B cell (primary cell): Measurements from ENCODE around the gene QRFP. TPM values are rescaled to one million over a fixed set of nuclear protein-coding genes. Genes with fewer than 3 reads are reported as not detected.

Source experiments
- ATAC-seq: fragments of 200-7000 bp; cut with Tn5 transposase; one replicate; pipeline ENCODE4 v1.10.0; 2021; ENCODE audit warnings: low read depth, mild to moderate bottlenecking, moderate number of reproducible peaks, moderate library complexity
- CTCF ChIA-PET: fragments of 350-600 bp; sonication (Branson Sonifier 250); formaldehyde crosslinking; loops from one replicate; lab custom pipeline; 2021; ENCODE audit warnings: antibody characterized with exemption, inconsistent platforms; lab: Charles Lee
- POLR2A ChIA-PET: fragments of 350-600 bp; sonication (Branson Sonifier 250); formaldehyde crosslinking; loops from one replicate; lab custom pipeline; 2021; ENCODE audit warnings: antibody characterized with exemption; lab: Charles Lee
- DNase-seq: peaks from one replicate; pipeline ENCODE4 v3.0.0; 2013
- H2AFZ ChIP-seq: 2 replicates; pipeline ENCODE4 v1.6.1; 2012; ENCODE audit warnings: mild to moderate bottlenecking, low read depth, low read length; ENCODE audit not compliant: insufficient read depth, poor library complexity, severe bottlenecking
- H3K27ac ChIP-seq, 2 donors: 1 replicate in 1 of 2; 2 replicates in 1 of 2; pipeline ENCODE4 v1.5.1; 2012 to 2013; ENCODE audit warnings: low read length in 2 of 2, mild to moderate bottlenecking in 2 of 2, moderate library complexity in 1 of 2
- H3K27me3 ChIP-seq, 4 experiments: fragments of 200-600 bp in 1 of 4; sonication (generic) in 1 of 4; replicated peaks in 1 of 4; 1 replicate in 2 of 4; 2 replicates in 2 of 4; pipeline versions ENCODE4 v1.6.1 to v1.7.0; 2013 to 2016; ENCODE audit warnings: low read length in 3 of 4, mild to moderate bottlenecking in 2 of 4, mixed read lengths in 1 of 4, moderate library complexity in 1 of 4; ENCODE audit not compliant: insufficient read depth in 4 of 4, control insufficient read depth in 3 of 4; ENCODE audit errors: control extremely low read depth in 1 of 4
- H3K36me3 ChIP-seq, 2 experiments: replicated peaks in 1 of 2; 1 replicate in 1 of 2; 2 replicates in 1 of 2; pipeline versions ENCODE4 v1.6.1 to v1.7.1; 2013; ENCODE audit warnings: low read length in 1 of 2; ENCODE audit not compliant: insufficient read depth in 2 of 2, control insufficient read depth in 1 of 2; ENCODE audit errors: control extremely low read depth in 1 of 2, extremely low read depth in 1 of 2
- H3K4me1 ChIP-seq, 2 donors: fragments of 200-600 bp in 1 of 2; sonication (generic) in 1 of 2; 1 replicate in 1 of 2; 2 replicates in 1 of 2; pipeline versions ENCODE4 v1.5.1 to v1.6.1; 2013 to 2017; ENCODE audit warnings: low read length in 2 of 2; ENCODE audit not compliant: control insufficient read depth in 2 of 2, insufficient read depth in 2 of 2
- H3K4me2 ChIP-seq: replicated peaks from 2 replicates; pipeline ENCODE3; 2012; ENCODE audit warnings: mild to moderate bottlenecking, low read depth, low read length; ENCODE audit not compliant: poor library complexity, severe bottlenecking
- H3K4me3 ChIP-seq, 5 experiments: fragments of 200-600 bp in 1 of 5; sonication (generic) in 1 of 5; 1 replicate in 3 of 5; 2 replicates in 2 of 5; pipeline versions ENCODE4 v1.5.1 to v1.7.0; 2011 to 2016; ENCODE audit warnings: low read length in 4 of 5, mild to moderate bottlenecking in 4 of 5, low read depth in 2 of 5, control low read depth in 1 of 5, moderate library complexity in 1 of 5; ENCODE audit not compliant: insufficient read depth in 1 of 5; ENCODE audit errors: control extremely low read depth in 1 of 5, extremely low read depth in 1 of 5
- H3K79me2 ChIP-seq: fragments of 200-600 bp; sonication (generic); one replicate; pipeline ENCODE4 v1.6.0; 2016; ENCODE audit warnings: low read length; ENCODE audit not compliant: control insufficient read depth, insufficient read depth
- H3K9ac ChIP-seq: fragments of 200-600 bp; sonication (generic); 2 replicates; pipeline ENCODE4 v1.6.1; 2017; ENCODE audit warnings: mild to moderate bottlenecking, low read length, moderate library complexity
- H3K9me3 ChIP-seq, 3 donors: one replicate each; pipeline versions ENCODE4 v1.6.1 to v1.7.1; 2013; ENCODE audit warnings: low read length in 2 of 3; ENCODE audit not compliant: control insufficient read depth in 2 of 3, insufficient read depth in 1 of 3; ENCODE audit errors: control extremely low read depth in 1 of 3
- H4K20me1 ChIP-seq: 2 replicates; pipeline ENCODE4 v1.6.0; 2012; ENCODE audit warnings: mild to moderate bottlenecking, low read length; ENCODE audit not compliant: insufficient read depth, control insufficient read depth, poor library complexity, severe bottlenecking
- H3K27ac Mint-ChIP-seq: one replicate; pipeline ENCODE4 v1.8.0; 2021; ENCODE audit warnings: mixed read lengths
- H3K27me3 Mint-ChIP-seq: one replicate; pipeline ENCODE4 v1.8.0; 2021; ENCODE audit warnings: mixed read lengths
- H3K4me1 Mint-ChIP-seq: one replicate; pipeline ENCODE4 v1.8.0; 2021; ENCODE audit warnings: mixed read lengths
- H3K4me3 Mint-ChIP-seq: one replicate; pipeline ENCODE4 v1.8.0; 2021; ENCODE audit warnings: mixed read lengths
- H3K9me3 Mint-ChIP-seq: one replicate; pipeline ENCODE4 v1.8.0; 2022; ENCODE audit warnings: mixed read lengths; ENCODE audit not compliant: insufficient read depth
- EZH2 ChIP-seq: IDR thresholded peaks from 2 replicates; pipeline ENCODE4 v1.6.1; 2012; ENCODE audit warnings: borderline replicate concordance, low read depth, mild to moderate bottlenecking, moderate library complexity, low read length; ENCODE audit not compliant: insufficient read depth, poor library complexity, severe bottlenecking
- WGBS: methylation state at CpG from one replicate; pipeline ENCODE4 v1.1.5; 2013; ENCODE audit warnings: missing lambda C conversion rate; ENCODE audit not compliant: insufficient coverage; 5-methylcytosine and 5-hydroxymethylcytosine counted together
- intact Hi-C: fragments of 100-400 bp; cut with micrococcal nuclease; formaldehyde crosslinking; loops from one replicate; pipeline ENCODE4 v1.10.0; 2022
- polyA plus RNA-seq: library from polyadenylated mRNA; depleted of rRNA; stranded (reverse); fragments of >200 nt; gene quantifications from 2 replicates; pipeline ENCODE4 v1.2.3, GENCODE V29; 2012
- total RNA-seq, 2 donors: library from RNA; stranded (reverse); fragments of 120-200 nt in 1 of 2; gene quantifications; 1 replicate in 1 of 2; 2 replicates in 1 of 2; pipeline versions ENCODE4 v1.2.3 to v1.2.4, GENCODE V29; 2013 to 2022
- TF ChIP-seq, protein P1 (sequence below): fragments of 200-600 bp; IDR thresholded peaks from one replicate; pipeline ENCODE4 v1.8.0; 2022; ENCODE audit warnings: antibody characterized with exemption, mild to moderate bottlenecking

QRFP gene
- total and polyA plus RNA-seq, 2 donors (not counting 1 experiment from before 2014, with no cell fraction given), result 0.07 TPM; not detected in 1

DNA sequence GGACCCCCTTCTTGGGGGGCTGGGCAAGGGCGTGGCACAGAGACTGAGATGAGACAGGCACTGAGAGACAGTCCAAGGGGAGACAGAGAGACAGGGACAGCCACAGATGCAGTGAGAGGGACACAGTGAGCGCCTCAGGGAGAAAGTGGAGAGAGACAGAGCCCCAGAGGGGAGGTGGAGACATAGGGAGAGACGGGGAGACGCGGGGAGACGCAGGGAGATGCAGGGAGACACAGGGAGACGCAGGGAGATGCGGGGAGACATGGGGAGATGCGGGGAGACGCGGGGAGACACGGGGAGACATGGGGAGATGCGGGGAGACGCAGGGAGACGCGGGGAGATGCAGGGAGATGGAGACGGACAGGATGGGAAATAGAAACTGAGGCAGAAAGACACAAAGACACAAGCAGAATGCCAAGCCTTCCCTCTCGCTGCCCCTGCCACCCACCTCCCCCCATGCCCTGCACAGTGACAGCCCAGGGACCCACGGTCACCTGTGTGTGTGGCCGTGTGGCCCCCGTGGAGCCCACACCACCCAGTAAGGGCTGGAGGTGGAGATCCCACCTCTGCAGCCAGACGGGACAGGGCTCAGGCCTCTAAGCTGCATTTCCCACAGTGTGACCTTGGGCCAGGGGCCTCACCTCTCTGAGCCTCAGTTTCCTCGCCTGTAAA is 33.7 kb upstream of the QRFP start:
- Mint-ChIP-seq H3K4me3 (no peak overlapping the region), H3K9me3 (no peaks in the 10 kb centered on the region), H3K27ac (peak overlapping the region; percentile 10), H3K27me3 (peaks cover 41% of the 10 kb centered on the region), H3K4me1 (peaks cover 20% of the 10 kb centered on the region)
- intact Hi-C loops, result no loop called here
- H3K79me2 ChIP-seq, result no peaks in the 10 kb centered on the region
- H3K9me3 ChIP-seq, result peaks cover 0 to 3% (median 0%) of the 10 kb centered on the region in 3 donors
- peaks cover 0 to 7% of the 10 kb centered on the region in 2 donors for H3K4me1 ChIP-seq
- no peak overlapping the region for H2AFZ ChIP-seq
- no peak for DNase-seq
- no peak overlapping the region for H3K4me2 ChIP-seq
- H4K20me1 ChIP-seq, result no peaks in the 10 kb centered on the region
- no peak overlapping the region for H3K9ac ChIP-seq
- WGBS, result 86% methylated on average over 12 of the region's 23 CpGs
- H3K36me3 ChIP-seq, result no peaks in the 10 kb centered on the region
- no peak overlapping the region for H3K4me3 ChIP-seq
- peaks cover 0 to 31% (median 14%) of the 10 kb centered on the region in 4 experiments for H3K27me3 ChIP-seq
- ChIA-PET CTCF (no interaction called here), POLR2A (no interaction called here)
- ATAC-seq, result no peak
- TF ChIP-seq EZH2, result no peak
- TF ChIP-seq, protein P1, sequence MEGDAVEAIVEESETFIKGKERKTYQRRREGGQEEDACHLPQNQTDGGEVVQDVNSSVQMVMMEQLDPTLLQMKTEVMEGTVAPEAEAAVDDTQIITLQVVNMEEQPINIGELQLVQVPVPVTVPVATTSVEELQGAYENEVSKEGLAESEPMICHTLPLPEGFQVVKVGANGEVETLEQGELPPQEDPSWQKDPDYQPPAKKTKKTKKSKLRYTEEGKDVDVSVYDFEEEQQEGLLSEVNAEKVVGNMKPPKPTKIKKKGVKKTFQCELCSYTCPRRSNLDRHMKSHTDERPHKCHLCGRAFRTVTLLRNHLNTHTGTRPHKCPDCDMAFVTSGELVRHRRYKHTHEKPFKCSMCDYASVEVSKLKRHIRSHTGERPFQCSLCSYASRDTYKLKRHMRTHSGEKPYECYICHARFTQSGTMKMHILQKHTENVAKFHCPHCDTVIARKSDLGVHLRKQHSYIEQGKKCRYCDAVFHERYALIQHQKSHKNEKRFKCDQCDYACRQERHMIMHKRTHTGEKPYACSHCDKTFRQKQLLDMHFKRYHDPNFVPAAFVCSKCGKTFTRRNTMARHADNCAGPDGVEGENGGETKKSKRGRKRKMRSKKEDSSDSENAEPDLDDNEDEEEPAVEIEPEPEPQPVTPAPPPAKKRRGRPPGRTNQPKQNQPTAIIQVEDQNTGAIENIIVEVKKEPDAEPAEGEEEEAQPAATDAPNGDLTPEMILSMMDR, result no peak
- no peak overlapping the region for H3K27ac ChIP-seq

- Histone ChIP-seq H2AFZ (no peak overlapping the region), H3K79me2 (no peaks in the 10 kb centered on the region), H3K4me2 (no peak overlapping the region), H3K9ac (no peak overlapping the region), H3K27me3 (peaks cover 0 to 24% (median 11%) of the 10 kb centered on the region in 4 experiments), H3K4me1 (peaks cover 0 to 7% of the 10 kb centered on the region in 2 donors), H3K4me3 (no peak overlapping the region), H3K36me3 (no peaks in the 10 kb centered on the region), H3K9me3 (peaks cover 0 to 3% (median 0%) of the 10 kb centered on the region in 3 donors), H4K20me1 (no peaks in the 10 kb centered on the region), H3K27ac (no peak overlapping the region)
- ChIA-PET POLR2A (no interaction called here), CTCF (no interaction called here)
- Mint-ChIP-seq H3K27ac (peak overlapping the region; percentile 10), H3K4me3 (no peak overlapping the region), H3K9me3 (no peaks in the 10 kb centered on the region), H3K27me3 (peaks cover 39% of the 10 kb centered on the region), H3K4me1 (peaks cover 20% of the 10 kb centered on the region)
- intact Hi-C loops, result no loop called here
- TF ChIP-seq EZH2, result no peak
- TF ChIP-seq, protein P1, result no peak
- ATAC-seq (no peak), DNase-seq (no peak)
- WGBS, result 91% methylated on average over 36 of the region's 36 CpGs
Measured at GRCh38 chr9:130929571-130930038, 33.0 kb upstream of the QRFP start.
